H1 (cell line): ENCODE data around the gene SSBP3. TPM values are rescaled to one million over a fixed set of nuclear protein-coding genes. Genes with fewer than 3 reads are reported as not detected.

Experiments used
- CTCF ChIA-PET: fragments of 300-600 bp; sonication (Branson Sonifier 250); formaldehyde crosslinking; loops from one replicate; lab custom pipeline; 2021; ENCODE audit not compliant: partially characterized antibody; lab: Charles Lee
- POLR2A ChIA-PET: fragments of 300-600 bp; sonication (Branson Sonifier 250); formaldehyde crosslinking; loops from one replicate; lab custom pipeline; 2021; ENCODE audit warnings: inconsistent platforms; ENCODE audit not compliant: partially characterized antibody; lab: Charles Lee
- DNase-seq, 2 experiments: peaks; one replicate each; pipeline versions ENCODE4 v3.0.0 to v3.0.0-alpha.2; 2010 to 2022; ENCODE audit warnings: low spot score in 2 of 2, low read depth in 1 of 2, mixed read lengths in 1 of 2
- FAIRE-seq: peaks from 2 replicates; lab custom pipeline; 2011; peaks lifted over from hg19 to GRCh38; lab: Jason Lieb, UNC
- H2AFZ ChIP-seq: 2 replicates; pipeline ENCODE4 v1.8.1; 2012; ENCODE audit warnings: low read length, inconsistent platforms
- H2AK5ac ChIP-seq: 2 replicates; pipeline ENCODE4 v1.6.1; 2013; ENCODE audit warnings: low read depth, low read length
- H2BK120ac ChIP-seq: replicated peaks from 2 replicates; pipeline ENCODE3; 2013; ENCODE audit warnings: low read depth, low read length, inconsistent platforms
- H2BK12ac ChIP-seq: 2 replicates; pipeline ENCODE4 v1.6.1; 2013; ENCODE audit warnings: low read depth, low read length
- H2BK15ac ChIP-seq: 2 replicates; pipeline ENCODE4 v1.6.1; 2013; ENCODE audit warnings: low read length
- H2BK20ac ChIP-seq: 2 replicates; pipeline ENCODE4 v1.6.1; 2013; ENCODE audit warnings: low read length
- H2BK5ac ChIP-seq: 2 replicates; pipeline ENCODE4 v1.6.1; 2013; ENCODE audit warnings: low read depth, low read length
- H3K14ac ChIP-seq: 2 replicates; pipeline ENCODE4 v1.6.1; 2013; ENCODE audit warnings: inconsistent platforms; ENCODE audit not compliant: insufficient read length
- H3K18ac ChIP-seq: 2 replicates; pipeline ENCODE4 v1.6.1; 2013; ENCODE audit warnings: low read length; ENCODE audit errors: extremely low read depth
- H3K23ac ChIP-seq: 2 replicates; pipeline ENCODE4 v1.6.1; 2013; ENCODE audit warnings: inconsistent platforms; ENCODE audit not compliant: insufficient read length
- H3K23me2 ChIP-seq: 2 replicates; pipeline ENCODE4 v1.6.1; 2013; ENCODE audit warnings: low read depth, low read length
- H3K27ac ChIP-seq: 2 replicates; pipeline ENCODE4 v1.6.1; 2011; ENCODE audit warnings: low read depth, low read length, inconsistent platforms
- H3K27me3 ChIP-seq, 4 experiments: replicated peaks in 1 of 4; 1 replicate in 1 of 4; 2 replicates in 3 of 4; pipeline versions ENCODE4 v1.6.1 to v1.8.1; 2011 to 2013; ENCODE audit warnings: low read length in 3 of 4, mild to moderate bottlenecking in 3 of 4, inconsistent platforms in 2 of 4, mixed read lengths in 2 of 4, moderate library complexity in 1 of 4; ENCODE audit not compliant: control insufficient read depth in 3 of 4, insufficient read depth in 3 of 4; ENCODE audit errors: extremely low read depth in 1 of 4
- H3K36me3 ChIP-seq, 4 experiments: 2 replicates each; pipeline versions ENCODE4 v1.6.1 to v1.8.1; 2011 to 2013; ENCODE audit warnings: mild to moderate bottlenecking in 4 of 4, low read length in 3 of 4, moderate library complexity in 2 of 4, control low read depth in 1 of 4, inconsistent platforms in 1 of 4; ENCODE audit not compliant: insufficient read depth in 4 of 4, control insufficient read depth in 2 of 4
- H3K4ac ChIP-seq: replicated peaks from 2 replicates; pipeline ENCODE3; 2013; ENCODE audit warnings: low read length, low read depth, mixed read lengths, inconsistent platforms; ENCODE audit not compliant: insufficient read length
- H3K4me1 ChIP-seq, 4 experiments: replicated peaks in 1 of 4; 1 replicate in 1 of 4; 2 replicates in 3 of 4; pipeline versions ENCODE4 v1.6.1 to v1.8.1; 2011 to 2013; ENCODE audit warnings: low read length in 3 of 4, inconsistent platforms in 2 of 4, mixed read lengths in 1 of 4; ENCODE audit not compliant: insufficient read depth in 4 of 4, control insufficient read depth in 3 of 4
- H3K4me2 ChIP-seq, 2 experiments: 2 replicates each; pipeline versions ENCODE4 v1.6.1 to v1.8.1; 2011 to 2013; ENCODE audit warnings: low read depth in 2 of 2, low read length in 2 of 2, control low read depth in 1 of 2, inconsistent platforms in 1 of 2, mild to moderate bottlenecking in 1 of 2; ENCODE audit not compliant: insufficient read depth in 1 of 2
- H3K4me3 ChIP-seq, 4 experiments: fragments of 200-600, 300-600 bp in 1 of 4; sonication (generic), shearing (Covaris generic), sonication (Bioruptor Twin) in 1 of 4; 2 replicates each; pipeline versions ENCODE4 v1.5.1 to v1.8.1; 2011 to 2016; ENCODE audit warnings: low read length in 4 of 4, low read depth in 3 of 4, control low read depth in 2 of 4, inconsistent platforms in 2 of 4, mild to moderate bottlenecking in 2 of 4, mixed read lengths in 1 of 4, moderate library complexity in 1 of 4; ENCODE audit not compliant: insufficient read depth in 2 of 4; ENCODE audit errors: extremely low read depth in 1 of 4
- H3K56ac ChIP-seq: replicated peaks from 2 replicates; pipeline ENCODE3; 2013; ENCODE audit warnings: low read depth, mild to moderate bottlenecking, mixed read lengths, low read length, inconsistent platforms; ENCODE audit not compliant: insufficient read length
- H3K79me1 ChIP-seq: 2 replicates; pipeline ENCODE4 v1.6.1; 2013; ENCODE audit warnings: low read depth, low read length, control low read depth
- H3K79me2 ChIP-seq, 2 experiments: 2 replicates each; pipeline versions ENCODE4 v1.6.1 to v1.8.1; 2012 to 2013; ENCODE audit warnings: low read length in 2 of 2, mild to moderate bottlenecking in 2 of 2, inconsistent platforms in 1 of 2; ENCODE audit not compliant: insufficient read depth in 2 of 2, control insufficient read depth in 1 of 2
- H3K9ac ChIP-seq, 4 experiments: replicated peaks in 1 of 4; 1 replicate in 1 of 4; 2 replicates in 3 of 4; pipeline versions ENCODE4 v1.6.1 to v1.8.1; 2011 to 2013; ENCODE audit warnings: low read depth in 3 of 4, low read length in 3 of 4, control low read depth in 2 of 4, mild to moderate bottlenecking in 2 of 4, moderate library complexity in 2 of 4, inconsistent platforms in 1 of 4; ENCODE audit errors: extremely low read depth in 1 of 4
- H3K9me3 ChIP-seq, 2 experiments: 2 replicates each; pipeline versions ENCODE4 v1.6.1 to v1.8.1; 2012 to 2013; ENCODE audit warnings: mild to moderate bottlenecking in 2 of 2, moderate library complexity in 2 of 2, control low read depth in 1 of 2, inconsistent platforms in 1 of 2, low read depth in 1 of 2, low read length in 1 of 2, mixed read lengths in 1 of 2; ENCODE audit not compliant: insufficient read depth in 2 of 2
- H4K20me1 ChIP-seq, 2 experiments: replicated peaks in 1 of 2; 2 replicates each; pipeline versions ENCODE3 to v1.8.1; 2011 to 2013; ENCODE audit warnings: inconsistent platforms in 2 of 2, low read length in 2 of 2, mild to moderate bottlenecking in 1 of 2; ENCODE audit not compliant: insufficient read depth in 2 of 2, control insufficient read depth in 1 of 2
- H4K5ac ChIP-seq: 2 replicates; pipeline ENCODE4 v1.6.1; 2013; ENCODE audit warnings: low read length, low read depth, mixed read lengths, inconsistent platforms; ENCODE audit not compliant: insufficient read length
- H4K8ac ChIP-seq: 2 replicates; pipeline ENCODE4 v1.8.0; 2013; ENCODE audit warnings: mild to moderate bottlenecking, moderate library complexity, low read length, inconsistent platforms; ENCODE audit not compliant: insufficient read depth; ENCODE audit errors: extremely low read depth
- H4K91ac ChIP-seq: replicated peaks from 2 replicates; pipeline ENCODE3; 2013; ENCODE audit warnings: low read length, mixed read lengths, inconsistent platforms; ENCODE audit not compliant: insufficient read length
- BACH1 ChIP-seq: IDR thresholded peaks from 2 replicates; pipeline ENCODE4 v1.6.1; 2012; ENCODE audit warnings: low read length, improper control_type of control experiment
- KDM5A ChIP-seq: fragments of 200-600 bp; IDR thresholded peaks from 2 replicates; pipeline ENCODE4 v1.7.1; 2012; ENCODE audit warnings: mild to moderate bottlenecking, low read length, inconsistent platforms, mixed read lengths
- USF2 ChIP-seq: IDR thresholded peaks from 2 replicates; pipeline ENCODE4 v1.6.1; 2011; ENCODE audit warnings: low read length, improper control_type of control experiment
- WGBS, 2 experiments: shearing (Covaris generic) in 1 of 2; methylation state at CpG; one replicate each; pipeline versions ENCODE4 v1.1.6 to v1.1.7; 2013 to 2015; ENCODE audit warnings: low lambda C conversion rate in 2 of 2, mixed read lengths in 2 of 2, inconsistent platforms in 1 of 2, low coverage in 1 of 2, missing lambda C conversion rate in 1 of 2; ENCODE audit not compliant: insufficient replicate concordance in 2 of 2, insufficient coverage in 1 of 2, insufficient read length in 1 of 2; ENCODE audit errors: extremely low coverage in 1 of 2, missing lambda C conversion rate in 1 of 2; 5-methylcytosine and 5-hydroxymethylcytosine counted together
- polyA plus RNA-seq, 7 experiments: library from polyadenylated mRNA; depleted of rRNA in 3 of 7; stranded (reverse) in 5 of 7; unstranded in 2 of 7; fragments of >200 nt in 5 of 7; fragments of 200-250 nt in 2 of 7; gene quantifications; 1 replicate in 5 of 7; 2 replicates in 1 of 7; 4 replicates in 1 of 7; pipeline versions ENCODE4 v1.2.1 to v1.2.3, GENCODE V29; 2011 to 2013; ENCODE audit warnings: missing spikeins in 2 of 7, mixed read lengths in 2 of 7
- total RNA-seq: library from RNA; stranded (reverse); fragmentation: NEBNext Ultra II Directional; extraction: Animal tissue kit (Norgen Biotek cat#: 25700); gene quantifications from 2 replicates; pipeline ENCODE4 v1.2.1, GENCODE V29; 2021

The SSBP3 gene
- total and polyA plus RNA-seq, 2 of the 8 experiments (the other 6 are each of a cell fraction or from before 2014, with no cell fraction given), result 99.7 to 133 TPM

DNA sequence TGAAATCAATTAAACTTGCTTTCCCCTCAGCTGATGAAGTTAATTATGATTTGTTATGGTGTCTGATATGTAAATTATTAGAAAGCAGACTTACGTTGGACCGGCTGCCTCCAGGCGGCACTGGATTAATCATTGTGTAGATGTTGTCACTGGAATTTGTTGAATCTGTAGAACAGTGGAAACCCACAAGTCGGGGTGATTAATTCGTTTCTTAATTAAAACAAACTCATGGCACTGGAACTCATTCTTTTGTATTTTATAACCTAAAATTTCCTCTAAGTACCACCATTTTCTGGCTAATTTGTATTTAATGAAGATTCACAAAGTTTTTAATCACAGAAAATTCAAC is 167.2 kb downstream of the SSBP3 start:
- Histone ChIP-seq H3K27me3 (no peaks in the 10 kb centered on the region), H3K4ac (no peak overlapping the region), H4K20me1 (peaks cover 0 to 3% of the 10 kb centered on the region in 2 experiments), H3K27ac (no peak overlapping the region), H3K36me3 (peaks cover 5 to 56% (median 34%) of the 10 kb centered on the region in 4 experiments; a peak in 7 of 8 replicates), H2BK5ac (no peak overlapping the region), H3K79me2 (no peaks in the 10 kb centered on the region), H2BK12ac (no peak overlapping the region), H2BK20ac (no peak overlapping the region), H3K4me1 (no peaks in the 10 kb centered on the region), H3K79me1 (no peaks in the 10 kb centered on the region; the same call in 1 of the 2 replicates), H3K9me3 (no peaks in the 10 kb centered on the region; a peak in 1 of 4 replicates), H3K14ac (no peak overlapping the region)
- CTCF ChIA-PET, result interaction anchor here (0.6 to 1.3 kb wide), 5 partner anchors 11 to 248 kb away, joined by 3 to 4 read pairs (median 4); no protein-coding TSS in a partner anchor
- TF ChIP-seq USF2 (no peak), BACH1 (no peak), KDM5A (no peak)
- TF ChIP-seq, all 59 proteins: peak for 0
- Histone ChIP-seq H3K4me3 (no peak overlapping the region), H4K5ac (no peak overlapping the region), H3K9ac (no peak overlapping the region), H4K8ac (no peak overlapping the region), H2BK120ac (no peak overlapping the region), H3K23ac (no peak overlapping the region), H3K4me2 (no peak overlapping the region), H3K18ac (no peak overlapping the region), H2BK15ac (no peak overlapping the region), H4K91ac (no peak overlapping the region), H3K23me2 (no peaks in the 10 kb centered on the region), H2AK5ac (no peak overlapping the region), H2AFZ (no peak overlapping the region), H3K56ac (no peak overlapping the region)
- POLR2A ChIA-PET, result no interaction called here
- no peak for DNase-seq
- no peak for FAIRE-seq
- WGBS, 2 experiments, result 94% methylated on average over 5 of the region's 5 CpGs; no CpG with 5 or more reads in 1 of the 2 experiments
